PC-9 (cell line): ENCODE measurements around the gene RBM24.

Source experiments
- EZH2 ChIP-seq: fragments of 200-600 bp; sonication (generic); IDR thresholded peaks from 2 replicates; pipeline ENCODE4 v1.8.0; 2017; ENCODE audit warnings: antibody characterized with exemption, low read depth
- TF ChIP-seq, protein P1 (sequence below): fragments of 200-600 bp; sonication (generic); conservative IDR thresholded peaks from 2 replicates; pipeline ENCODE4 v1.6.1; 2017; ENCODE audit warnings: mixed run types, antibody characterized with exemption, mild to moderate bottlenecking, moderate library complexity

DNA sequence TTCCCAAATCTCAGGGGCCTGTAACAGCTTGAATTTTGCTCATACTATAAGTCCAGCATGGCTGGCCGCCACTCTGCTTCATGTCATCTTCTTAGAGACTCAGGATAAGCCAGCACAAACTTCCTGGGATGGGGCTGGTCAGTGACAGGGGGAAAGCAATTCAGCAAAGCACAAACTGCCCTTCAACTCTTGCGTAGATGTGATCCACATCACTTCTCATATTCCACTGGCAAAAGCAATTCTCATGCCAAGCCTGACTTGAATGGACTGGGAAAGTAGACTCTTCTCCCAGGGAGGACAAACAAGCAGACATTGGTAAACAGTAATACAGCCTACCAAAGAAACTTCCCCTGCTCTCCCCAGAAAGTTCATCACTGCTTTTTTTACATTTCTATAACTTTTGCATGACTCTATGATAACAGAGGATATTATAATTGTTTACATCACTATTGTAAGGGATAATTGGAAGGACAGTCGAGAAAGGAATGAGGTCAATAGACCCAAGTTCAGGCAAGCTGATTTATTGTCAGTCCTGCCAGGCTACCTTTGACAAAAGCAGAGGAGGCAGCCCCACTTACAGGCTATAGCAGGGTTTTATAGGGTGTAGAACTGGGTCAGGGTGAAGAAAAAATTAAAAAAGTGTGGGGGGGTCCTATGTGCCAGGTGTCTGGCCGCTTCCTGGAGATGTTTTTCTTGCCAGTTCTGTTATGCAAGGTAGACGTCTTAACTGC, 37.4 kb downstream of the RBM24 start:
- TF ChIP-seq, protein P1, sequence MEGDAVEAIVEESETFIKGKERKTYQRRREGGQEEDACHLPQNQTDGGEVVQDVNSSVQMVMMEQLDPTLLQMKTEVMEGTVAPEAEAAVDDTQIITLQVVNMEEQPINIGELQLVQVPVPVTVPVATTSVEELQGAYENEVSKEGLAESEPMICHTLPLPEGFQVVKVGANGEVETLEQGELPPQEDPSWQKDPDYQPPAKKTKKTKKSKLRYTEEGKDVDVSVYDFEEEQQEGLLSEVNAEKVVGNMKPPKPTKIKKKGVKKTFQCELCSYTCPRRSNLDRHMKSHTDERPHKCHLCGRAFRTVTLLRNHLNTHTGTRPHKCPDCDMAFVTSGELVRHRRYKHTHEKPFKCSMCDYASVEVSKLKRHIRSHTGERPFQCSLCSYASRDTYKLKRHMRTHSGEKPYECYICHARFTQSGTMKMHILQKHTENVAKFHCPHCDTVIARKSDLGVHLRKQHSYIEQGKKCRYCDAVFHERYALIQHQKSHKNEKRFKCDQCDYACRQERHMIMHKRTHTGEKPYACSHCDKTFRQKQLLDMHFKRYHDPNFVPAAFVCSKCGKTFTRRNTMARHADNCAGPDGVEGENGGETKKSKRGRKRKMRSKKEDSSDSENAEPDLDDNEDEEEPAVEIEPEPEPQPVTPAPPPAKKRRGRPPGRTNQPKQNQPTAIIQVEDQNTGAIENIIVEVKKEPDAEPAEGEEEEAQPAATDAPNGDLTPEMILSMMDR = no peak
- TF ChIP-seq EZH2 = no peak
